Measurements from ENCODE around the gene MEGF8.

The MEGF8 gene

DNA sequence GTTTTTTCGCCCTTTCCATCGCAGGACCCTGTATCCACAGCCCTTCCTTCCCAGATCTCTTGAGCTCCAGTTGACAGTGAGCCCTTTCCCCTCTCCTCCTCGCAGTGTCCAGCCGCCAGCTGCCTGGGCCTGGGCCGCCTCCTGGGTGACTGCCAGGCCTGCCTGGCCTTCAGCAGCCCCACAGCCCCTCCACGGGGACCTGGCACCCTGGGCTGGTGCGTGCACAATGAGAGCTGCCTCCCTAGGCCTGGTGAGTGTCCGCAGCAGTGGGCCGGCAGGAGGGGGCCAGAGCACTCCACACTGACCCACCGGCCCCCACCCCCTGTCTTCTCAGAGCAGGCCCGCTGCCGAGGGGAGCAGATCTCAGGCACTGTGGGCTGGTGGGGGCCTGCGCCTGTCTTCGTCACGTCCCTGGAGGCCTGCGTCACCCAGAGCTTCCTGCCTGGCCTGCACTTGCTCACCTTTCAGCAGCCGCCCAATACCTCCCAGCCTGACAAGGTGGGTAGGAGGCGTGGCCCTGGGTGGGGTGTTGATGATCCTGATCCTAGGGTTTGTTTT is 19.0 kb downstream of the MEGF8 start:
- TF ChIP-seq, protein P1, sequence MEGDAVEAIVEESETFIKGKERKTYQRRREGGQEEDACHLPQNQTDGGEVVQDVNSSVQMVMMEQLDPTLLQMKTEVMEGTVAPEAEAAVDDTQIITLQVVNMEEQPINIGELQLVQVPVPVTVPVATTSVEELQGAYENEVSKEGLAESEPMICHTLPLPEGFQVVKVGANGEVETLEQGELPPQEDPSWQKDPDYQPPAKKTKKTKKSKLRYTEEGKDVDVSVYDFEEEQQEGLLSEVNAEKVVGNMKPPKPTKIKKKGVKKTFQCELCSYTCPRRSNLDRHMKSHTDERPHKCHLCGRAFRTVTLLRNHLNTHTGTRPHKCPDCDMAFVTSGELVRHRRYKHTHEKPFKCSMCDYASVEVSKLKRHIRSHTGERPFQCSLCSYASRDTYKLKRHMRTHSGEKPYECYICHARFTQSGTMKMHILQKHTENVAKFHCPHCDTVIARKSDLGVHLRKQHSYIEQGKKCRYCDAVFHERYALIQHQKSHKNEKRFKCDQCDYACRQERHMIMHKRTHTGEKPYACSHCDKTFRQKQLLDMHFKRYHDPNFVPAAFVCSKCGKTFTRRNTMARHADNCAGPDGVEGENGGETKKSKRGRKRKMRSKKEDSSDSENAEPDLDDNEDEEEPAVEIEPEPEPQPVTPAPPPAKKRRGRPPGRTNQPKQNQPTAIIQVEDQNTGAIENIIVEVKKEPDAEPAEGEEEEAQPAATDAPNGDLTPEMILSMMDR (IDR thresholded peaks at IDR 0.05; ENCODE audit: control extremely low read depth, extremely low read depth, low read depth, missing control alignments) = no peak
- DNase-seq (ENCODE audit: extremely low spot score) = no peak
- POLR2A ChIA-PET = no interaction called here
- CTCF ChIA-PET = interaction anchor here (0.9 to 1.5 kb wide), 2 partner anchors 14 to 75 kb away, joined by 4 read pairs; no protein-coding TSS in a partner anchor

DNA sequence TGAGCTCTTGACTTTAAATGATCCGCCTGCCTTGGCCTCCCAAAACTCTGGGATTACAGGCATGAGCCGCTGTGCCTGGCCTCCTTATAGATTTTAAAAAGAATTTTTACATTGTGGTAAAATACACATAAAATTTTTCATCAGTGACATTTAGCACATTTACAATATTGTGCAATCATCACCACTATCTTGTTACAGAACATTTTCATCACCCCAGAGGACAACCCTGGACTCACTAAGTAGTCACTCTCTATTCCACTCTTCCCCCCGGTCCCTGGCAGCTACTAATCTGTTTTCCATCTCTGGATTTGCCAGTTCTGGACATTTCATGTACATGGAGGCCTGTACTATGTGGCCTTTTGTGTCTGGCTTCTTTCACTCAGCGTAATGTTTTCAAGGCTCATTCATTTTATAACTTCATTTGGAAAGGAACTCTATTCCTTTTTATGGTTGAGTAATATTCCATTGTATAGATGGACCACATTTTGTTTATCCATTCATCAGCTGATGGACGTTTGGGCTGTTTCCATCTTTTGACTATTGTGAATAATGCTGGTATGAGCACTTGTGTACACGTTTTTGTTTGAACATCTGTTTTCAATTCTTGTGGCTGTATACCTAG is 19.9 kb downstream of the MEGF8 start:
- no peak for DNase-seq (ENCODE audit: extremely low spot score)
- ChIA-PET POLR2A (no interaction called here), CTCF (interaction anchor here (0.9 to 2.2 kb wide), 3 partner anchors 15 to 183 kb away, joined by 4 to 5 read pairs (median 4); partner anchors contain the start of gene CEACAM1)
- TF ChIP-seq, protein P1 (IDR thresholded peaks at IDR 0.05; ENCODE audit: control extremely low read depth, extremely low read depth, low read depth, missing control alignments) = no peak

DNA sequence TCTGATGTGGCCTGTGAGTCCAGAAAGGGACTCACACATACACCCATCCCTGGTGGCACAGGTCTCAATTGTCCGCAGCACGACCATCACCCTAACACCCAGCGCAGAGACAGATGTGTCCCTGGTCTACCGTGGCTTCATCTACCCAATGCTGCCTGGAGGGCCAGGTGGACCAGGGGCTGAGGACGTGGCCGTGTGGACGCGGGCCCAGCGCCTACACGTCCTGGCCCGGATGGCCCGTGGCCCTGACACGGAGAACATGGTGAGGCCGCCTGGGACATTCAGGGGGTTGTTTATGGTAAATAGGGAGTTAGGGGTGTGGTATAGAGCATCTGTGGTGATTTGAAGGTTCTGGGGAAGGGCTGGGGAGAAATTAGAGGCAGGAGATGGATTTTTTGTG is 22.8 kb downstream of the MEGF8 start:
- ChIA-PET CTCF (no interaction called here), POLR2A (no interaction called here)
- TF ChIP-seq, protein P1 (IDR thresholded peaks at IDR 0.05; ENCODE audit: control extremely low read depth, extremely low read depth, low read depth, missing control alignments) = no peak
- DNase-seq (ENCODE audit: extremely low spot score) = no peak

DNA sequence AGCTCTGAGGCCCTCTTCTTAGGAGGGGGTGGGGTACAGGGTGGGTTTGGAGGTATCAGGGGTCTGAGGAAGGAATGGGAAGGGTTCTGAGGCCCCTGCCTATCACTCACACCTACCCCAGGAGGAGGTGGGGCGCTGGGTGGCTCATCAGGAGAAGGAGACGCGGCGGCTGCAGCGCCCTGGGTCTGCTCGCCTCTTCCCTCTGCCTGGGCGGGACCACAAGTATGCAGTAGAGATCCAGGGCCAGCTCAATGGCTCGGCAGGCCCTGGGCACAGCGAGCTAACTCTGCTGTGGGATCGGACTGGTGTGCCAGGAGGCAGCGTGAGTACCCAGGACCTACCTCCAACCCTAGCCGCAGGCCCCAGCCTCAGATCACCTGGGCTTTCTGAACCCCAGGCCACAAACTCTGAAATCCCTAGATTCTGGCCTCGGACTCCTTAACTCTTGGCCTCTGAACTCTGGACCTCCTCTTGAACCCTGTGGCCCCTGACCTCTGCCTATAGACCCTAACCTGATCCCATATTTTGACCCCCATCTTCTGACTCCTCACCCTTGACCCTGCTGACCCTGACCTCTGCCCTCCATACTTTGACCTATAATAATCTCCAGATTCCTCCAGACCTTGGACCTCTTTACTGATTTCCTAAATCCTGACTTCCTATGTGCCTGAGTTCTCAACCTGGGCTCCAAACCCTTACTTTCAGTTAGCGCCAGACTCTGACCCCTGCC is 24.1 kb downstream of the MEGF8 start:
- ChIA-PET POLR2A (interaction anchor here (0.7 kb wide), 1 partner anchor 47 kb away, joined by 6 read pairs; no protein-coding TSS in a partner anchor), CTCF (interaction anchor here (0.9 kb wide), 1 partner anchor 185 kb away, joined by 3 read pairs; no protein-coding TSS in a partner anchor)
- DNase-seq (ENCODE audit: extremely low spot score) = no peak
- TF ChIP-seq, protein P1 (IDR thresholded peaks at IDR 0.05; ENCODE audit: control extremely low read depth, extremely low read depth, low read depth, missing control alignments) = no peak

DNA sequence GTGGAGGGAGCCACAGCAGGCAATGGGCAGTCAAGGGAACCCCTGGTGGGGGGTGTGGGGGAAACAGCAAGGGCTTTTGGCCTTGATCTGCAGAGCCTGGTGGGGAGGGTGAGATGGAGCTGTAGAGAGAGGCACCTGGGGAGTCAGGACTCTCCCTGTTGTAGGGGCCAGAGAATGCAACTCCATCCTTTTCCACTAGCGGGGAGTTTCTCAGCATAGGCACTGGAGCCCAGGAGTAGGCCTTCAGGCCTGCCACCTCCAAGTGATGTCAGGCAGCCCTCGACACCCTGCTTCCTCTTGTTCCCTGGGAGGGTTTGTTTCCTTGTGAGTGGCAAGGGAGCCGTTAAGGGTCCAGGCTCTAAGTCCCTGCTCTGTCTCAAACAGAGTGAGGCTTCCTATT is 25.0 kb downstream of the MEGF8 start:
- POLR2A ChIA-PET = no interaction called here
- TF ChIP-seq, protein P1 (IDR thresholded peaks at IDR 0.05; ENCODE audit: control extremely low read depth, extremely low read depth, low read depth, missing control alignments) = no peak
- CTCF ChIA-PET = no interaction called here
- no peak for DNase-seq (ENCODE audit: extremely low spot score)

DNA sequence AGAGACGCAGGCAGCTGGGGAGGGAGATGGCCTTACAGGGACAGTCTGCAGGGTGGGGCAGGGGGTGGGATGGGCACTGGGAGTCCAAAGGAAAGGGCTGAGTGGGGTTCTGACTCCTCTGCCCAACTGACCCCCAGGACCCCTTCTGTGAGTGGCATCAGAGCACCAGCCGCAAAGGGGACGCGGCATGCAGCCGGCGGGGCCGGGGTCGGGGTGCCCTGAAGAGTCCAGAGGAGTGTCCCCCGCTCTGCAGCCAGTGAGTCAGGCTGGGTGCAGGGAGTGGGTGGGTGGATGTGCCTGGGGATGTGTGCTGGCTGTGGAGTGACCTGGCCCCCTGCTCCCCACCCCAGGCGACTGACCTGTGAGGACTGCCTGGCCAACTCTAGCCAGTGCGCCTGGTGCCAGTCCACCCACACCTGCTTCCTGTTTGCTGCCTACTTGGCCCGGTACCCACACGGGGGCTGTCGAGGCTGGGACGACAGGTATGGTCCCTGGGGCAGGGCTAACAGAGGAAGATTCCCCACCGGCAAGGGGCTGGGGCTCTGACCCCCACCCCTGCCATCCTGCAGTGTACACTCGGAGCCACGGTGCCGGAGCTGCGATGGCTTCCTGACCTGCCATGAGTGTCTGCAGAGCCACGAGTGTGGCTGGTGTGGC is 25.8 kb downstream of the MEGF8 start:
- ChIA-PET POLR2A (no interaction called here), CTCF (no interaction called here)
- TF ChIP-seq, protein P1 (IDR thresholded peaks at IDR 0.05; ENCODE audit: control extremely low read depth, extremely low read depth, low read depth, missing control alignments) = no peak
- DNase-seq (ENCODE audit: extremely low spot score) = no peak
